ENCODE data around the gene GCFC2. TPM values are rescaled to one million over a fixed set of nuclear protein-coding genes. Genes with fewer than 3 reads are reported as not detected.

The GCFC2 gene
- total RNA-seq, 1 donor from 2014 or later, result 27.5 TPM

DNA sequence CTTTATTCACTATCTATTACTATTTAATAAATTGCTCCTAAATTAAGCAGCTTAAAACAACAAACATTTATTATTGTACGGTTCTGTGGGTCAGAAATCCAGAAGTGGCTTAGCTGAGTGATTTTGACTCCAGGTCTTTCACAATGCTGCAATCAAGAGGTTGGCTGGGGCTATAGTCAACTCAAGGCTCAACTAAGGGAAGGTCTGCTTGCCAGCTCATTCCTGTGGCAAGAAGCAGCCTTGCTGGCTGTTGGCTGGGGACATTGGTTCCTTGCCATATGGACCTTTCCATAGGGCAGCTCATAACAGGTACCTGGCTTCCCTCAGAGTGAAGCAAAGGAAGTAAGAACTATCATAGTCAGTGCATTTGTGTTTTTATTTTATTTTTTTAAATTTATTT lies 69.1 kb downstream of the GCFC2 start:
- Mint-ChIP-seq H3K27me3 (peaks cover 10% of the 10 kb centered on the region), H3K4me1 (peaks cover 6% of the 10 kb centered on the region), H3K4me3 (no peak overlapping the region), H3K36me3 (ENCODE audit: low read depth) (peaks cover 2% of the 10 kb centered on the region), H3K27ac (no peak overlapping the region), H3K9me3 (no peaks in the 10 kb centered on the region)
- no peak for DNase-seq
- intact Hi-C loops (cut with micrococcal nuclease), result no loop called here
- TF ChIP-seq, protein P1, sequence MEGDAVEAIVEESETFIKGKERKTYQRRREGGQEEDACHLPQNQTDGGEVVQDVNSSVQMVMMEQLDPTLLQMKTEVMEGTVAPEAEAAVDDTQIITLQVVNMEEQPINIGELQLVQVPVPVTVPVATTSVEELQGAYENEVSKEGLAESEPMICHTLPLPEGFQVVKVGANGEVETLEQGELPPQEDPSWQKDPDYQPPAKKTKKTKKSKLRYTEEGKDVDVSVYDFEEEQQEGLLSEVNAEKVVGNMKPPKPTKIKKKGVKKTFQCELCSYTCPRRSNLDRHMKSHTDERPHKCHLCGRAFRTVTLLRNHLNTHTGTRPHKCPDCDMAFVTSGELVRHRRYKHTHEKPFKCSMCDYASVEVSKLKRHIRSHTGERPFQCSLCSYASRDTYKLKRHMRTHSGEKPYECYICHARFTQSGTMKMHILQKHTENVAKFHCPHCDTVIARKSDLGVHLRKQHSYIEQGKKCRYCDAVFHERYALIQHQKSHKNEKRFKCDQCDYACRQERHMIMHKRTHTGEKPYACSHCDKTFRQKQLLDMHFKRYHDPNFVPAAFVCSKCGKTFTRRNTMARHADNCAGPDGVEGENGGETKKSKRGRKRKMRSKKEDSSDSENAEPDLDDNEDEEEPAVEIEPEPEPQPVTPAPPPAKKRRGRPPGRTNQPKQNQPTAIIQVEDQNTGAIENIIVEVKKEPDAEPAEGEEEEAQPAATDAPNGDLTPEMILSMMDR (IDR thresholded peaks at IDR 0.05), result no peak
- CTCF ChIA-PET, result interaction anchor here (1.0 to 4.5 kb wide), 7 partner anchors 10 to 37 kb away, joined by 3 to 22 read pairs (median 4); no protein-coding TSS in a partner anchor
- POLR2A ChIA-PET, result no interaction called here
- no peak for ATAC-seq (ENCODE audit: low read depth)

DNA sequence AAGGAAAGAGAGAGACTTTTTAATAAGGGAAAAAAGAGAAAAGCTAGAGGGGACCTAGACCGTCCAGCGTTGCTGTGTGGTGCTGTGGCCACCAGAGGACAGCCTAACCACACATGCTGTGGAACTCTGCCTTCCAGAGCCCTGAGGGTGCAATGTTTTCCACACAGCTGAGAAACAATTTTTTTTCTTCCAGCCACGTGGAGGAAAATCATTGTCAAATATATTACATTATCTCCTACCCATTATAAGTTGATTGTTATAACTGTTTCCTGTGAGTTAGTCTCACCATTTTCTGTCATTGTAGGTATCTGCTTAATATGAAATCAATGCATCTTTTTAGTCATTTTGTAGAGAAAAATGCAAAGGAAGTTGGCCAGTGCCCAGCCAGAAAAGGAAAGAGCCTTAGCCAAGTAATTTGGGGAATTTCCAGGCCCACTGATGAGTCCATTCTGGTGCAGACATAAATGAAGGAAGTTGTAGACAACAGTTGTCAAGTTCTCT lies 70.0 kb downstream of the GCFC2 start:
- H3K4me3 Mint-ChIP-seq, result no peak overlapping the region
- no peak overlapping the region for H3K27ac Mint-ChIP-seq
- TF ChIP-seq, protein P1 (IDR thresholded peaks at IDR 0.05), result peak; percentile 79
- H3K9me3 Mint-ChIP-seq, result no peaks in the 10 kb centered on the region
- no peaks in the 10 kb centered on the region for H3K4me1 Mint-ChIP-seq
- DNase-seq (peak; percentile 23), ATAC-seq (ENCODE audit: low read depth) (peak; percentile 94)
- H3K27me3 Mint-ChIP-seq, result peaks cover 16% of the 10 kb centered on the region
- intact Hi-C loops (cut with micrococcal nuclease), result loop anchor here (1.0 kb wide), 1 partner anchor 37 kb away; no protein-coding TSS in a partner anchor
- H3K36me3 Mint-ChIP-seq (ENCODE audit: low read depth), result no peaks in the 10 kb centered on the region
- CTCF ChIA-PET, result interaction anchor here (0.7 to 4.5 kb wide), 10 partner anchors 11 to 76 kb away, joined by 3 to 22 read pairs (median 4); no protein-coding TSS in a partner anchor
- POLR2A ChIA-PET, result no interaction called here

DNA sequence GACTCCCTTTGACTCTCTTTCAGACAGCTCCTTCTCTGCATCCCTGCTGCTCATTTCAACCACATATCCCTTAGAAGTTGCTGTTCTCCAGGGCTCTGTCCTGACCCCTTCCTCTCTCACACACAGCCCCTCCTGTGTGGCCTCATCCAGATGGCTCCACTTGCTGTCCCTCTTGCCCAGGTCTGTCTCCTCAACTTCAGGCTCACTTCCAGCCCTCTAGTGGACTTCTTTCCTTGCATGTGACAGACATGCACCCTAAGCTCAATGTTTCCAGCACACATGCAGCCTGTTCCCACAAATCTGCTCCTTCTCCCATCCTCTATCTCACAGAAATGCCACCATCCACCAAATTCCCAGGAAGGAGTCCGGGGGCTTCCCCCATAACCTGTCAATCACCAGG lies 73.1 kb downstream of the GCFC2 start:
- Mint-ChIP-seq H3K36me3 (ENCODE audit: low read depth) (no peaks in the 10 kb centered on the region), H3K27me3 (peaks cover 19% of the 10 kb centered on the region), H3K27ac (no peak overlapping the region), H3K4me1 (no peaks in the 10 kb centered on the region), H3K9me3 (no peaks in the 10 kb centered on the region), H3K4me3 (no peak overlapping the region)
- CTCF ChIA-PET, result interaction anchor here (2.4 kb wide), 1 partner anchor 10 kb away, joined by 11 read pairs; no protein-coding TSS in a partner anchor
- POLR2A ChIA-PET, result no interaction called here
- TF ChIP-seq, protein P1 (IDR thresholded peaks at IDR 0.05), result no peak
- intact Hi-C loops (cut with micrococcal nuclease), result no loop called here
- DNase-seq (no peak), ATAC-seq (ENCODE audit: low read depth) (no peak)

DNA sequence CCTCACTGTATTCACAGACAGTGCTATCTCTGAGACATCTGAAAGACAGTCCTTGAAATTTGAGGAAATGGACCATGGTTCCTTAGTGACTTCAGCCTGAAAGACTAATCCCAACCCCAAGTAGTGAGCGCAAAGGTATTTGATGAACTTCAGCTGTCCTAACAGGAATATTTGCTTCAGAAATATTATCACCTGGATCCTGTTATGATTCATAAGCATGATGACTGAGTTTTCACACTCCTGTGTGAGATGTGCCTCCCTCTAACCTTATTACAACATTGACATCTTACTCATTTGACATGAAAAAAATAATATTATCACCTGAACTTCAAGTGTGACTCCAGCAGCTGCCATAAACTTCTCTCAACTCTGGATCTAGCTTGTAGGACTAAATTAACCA lies 75.8 kb downstream of the GCFC2 start:
- H3K4me1 Mint-ChIP-seq, result no peaks in the 10 kb centered on the region
- H3K27me3 Mint-ChIP-seq, result peaks cover 26% of the 10 kb centered on the region

DNA sequence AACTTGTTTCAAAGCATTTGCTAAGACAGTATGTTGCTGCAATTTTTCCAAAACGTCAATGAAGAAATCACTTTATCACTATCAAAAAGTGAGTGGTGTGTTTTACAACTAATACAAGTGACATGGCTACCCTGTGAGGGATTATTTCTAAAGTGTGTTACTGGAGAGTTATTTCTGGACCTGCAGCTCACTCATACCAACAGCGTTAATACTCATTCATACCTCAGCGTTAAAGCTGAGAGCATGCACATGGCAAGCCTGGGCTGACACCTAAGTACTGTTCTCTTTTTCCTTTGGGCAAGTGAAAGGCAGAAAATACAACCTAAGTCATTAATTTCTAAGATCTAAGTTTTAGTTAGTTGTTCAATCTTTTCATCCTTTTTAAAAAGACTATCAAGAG lies 77.1 kb downstream of the GCFC2 start:
- H3K4me1 Mint-ChIP-seq, result no peaks in the 10 kb centered on the region
- H3K27me3 Mint-ChIP-seq, result peaks cover 26% of the 10 kb centered on the region
- TF ChIP-seq, protein P1 (IDR thresholded peaks at IDR 0.05), result no peak
- H3K27ac Mint-ChIP-seq, result no peak overlapping the region
- no peaks in the 10 kb centered on the region for H3K36me3 Mint-ChIP-seq (ENCODE audit: low read depth)
- ChIA-PET POLR2A (no interaction called here), CTCF (no interaction called here)
- DNase-seq (no peak), ATAC-seq (ENCODE audit: low read depth) (no peak)
- no peak overlapping the region for H3K4me3 Mint-ChIP-seq
- no peaks in the 10 kb centered on the region for H3K9me3 Mint-ChIP-seq
- intact Hi-C loops (cut with micrococcal nuclease), result no loop called here

More for the DNA sequence above, 75.8 kb downstream of the GCFC2 start:
- no peaks in the 10 kb centered on the region for H3K36me3 Mint-ChIP-seq (ENCODE audit: low read depth)
- intact Hi-C loops (cut with micrococcal nuclease), result no loop called here
- POLR2A ChIA-PET, result no interaction called here
- no peak for DNase-seq
- no peaks in the 10 kb centered on the region for H3K9me3 Mint-ChIP-seq
- H3K27ac Mint-ChIP-seq, result no peak overlapping the region
- no peak for ATAC-seq (ENCODE audit: low read depth)
- TF ChIP-seq, protein P1 (IDR thresholded peaks at IDR 0.05), result no peak
- no peak overlapping the region for H3K4me3 Mint-ChIP-seq
- CTCF ChIA-PET, result interaction anchor here (0.6 to 1.9 kb wide), 2 partner anchors 10 to 22 kb away, joined by 3 to 6 read pairs; no protein-coding TSS in a partner anchor

All from activated B cell treated with CpG ODN at 0.5 μM for 24 hours (primary cell).